ENCODE measurements around the gene MVP.
A peak's percentile ranks its signal among the peaks of the same experiment; 100 is the strongest.

Gene MVP

DNA sequence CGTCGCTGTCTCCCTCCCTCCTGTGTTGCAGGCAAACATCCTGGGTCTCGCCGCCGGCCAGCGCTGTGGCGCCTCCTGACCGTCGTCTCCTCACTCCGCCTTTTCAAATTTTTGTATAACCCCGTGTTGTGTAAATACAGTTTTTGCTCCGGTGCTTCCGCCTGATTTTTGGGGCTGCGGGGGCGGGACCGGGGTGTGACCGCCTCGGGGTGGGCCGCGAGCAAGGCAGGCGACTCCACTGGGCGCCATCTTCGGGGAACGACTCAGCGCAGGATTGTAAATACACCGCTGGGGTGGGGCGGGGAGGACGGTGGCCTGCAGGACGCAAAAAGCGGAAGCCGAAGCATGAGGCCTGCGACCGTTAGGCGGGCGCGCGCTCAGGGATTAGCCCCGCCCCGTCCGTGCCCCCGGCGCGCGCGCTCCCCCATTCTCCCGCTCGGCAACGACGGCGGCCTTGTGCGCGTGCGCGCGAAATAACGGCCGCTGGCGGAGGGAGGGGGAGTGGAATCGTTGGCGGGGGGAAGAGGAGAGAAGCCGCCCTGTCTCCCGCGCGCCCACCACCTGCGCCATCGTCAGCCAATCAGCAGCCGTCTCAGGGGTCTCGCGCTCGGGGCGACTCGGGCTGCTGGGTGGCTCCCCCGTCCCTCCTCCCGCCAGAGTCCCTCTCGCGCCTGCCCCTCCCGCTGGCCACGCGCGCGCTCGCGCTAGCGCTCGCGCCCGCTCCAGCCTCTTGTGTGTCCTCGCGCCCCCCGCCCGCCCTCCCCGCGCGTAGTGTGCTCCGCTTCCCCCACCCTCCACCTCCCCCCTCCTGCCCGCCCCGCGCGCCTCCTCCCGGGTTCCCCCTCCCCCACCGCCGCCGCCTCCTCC is 14.8 kb upstream of the MVP start:
- H3K4me3 ChIP-seq (ENCODE audit: low read depth, low read length): peak overlapping the region; percentile 78
- TF ChIP-seq, protein P1, sequence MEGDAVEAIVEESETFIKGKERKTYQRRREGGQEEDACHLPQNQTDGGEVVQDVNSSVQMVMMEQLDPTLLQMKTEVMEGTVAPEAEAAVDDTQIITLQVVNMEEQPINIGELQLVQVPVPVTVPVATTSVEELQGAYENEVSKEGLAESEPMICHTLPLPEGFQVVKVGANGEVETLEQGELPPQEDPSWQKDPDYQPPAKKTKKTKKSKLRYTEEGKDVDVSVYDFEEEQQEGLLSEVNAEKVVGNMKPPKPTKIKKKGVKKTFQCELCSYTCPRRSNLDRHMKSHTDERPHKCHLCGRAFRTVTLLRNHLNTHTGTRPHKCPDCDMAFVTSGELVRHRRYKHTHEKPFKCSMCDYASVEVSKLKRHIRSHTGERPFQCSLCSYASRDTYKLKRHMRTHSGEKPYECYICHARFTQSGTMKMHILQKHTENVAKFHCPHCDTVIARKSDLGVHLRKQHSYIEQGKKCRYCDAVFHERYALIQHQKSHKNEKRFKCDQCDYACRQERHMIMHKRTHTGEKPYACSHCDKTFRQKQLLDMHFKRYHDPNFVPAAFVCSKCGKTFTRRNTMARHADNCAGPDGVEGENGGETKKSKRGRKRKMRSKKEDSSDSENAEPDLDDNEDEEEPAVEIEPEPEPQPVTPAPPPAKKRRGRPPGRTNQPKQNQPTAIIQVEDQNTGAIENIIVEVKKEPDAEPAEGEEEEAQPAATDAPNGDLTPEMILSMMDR (IDR thresholded peaks at IDR 0.05; ENCODE audit: low read depth, low read length, missing control alignments): no peak
- DNase-seq (ENCODE audit: low read depth): peak; percentile 92

DNA sequence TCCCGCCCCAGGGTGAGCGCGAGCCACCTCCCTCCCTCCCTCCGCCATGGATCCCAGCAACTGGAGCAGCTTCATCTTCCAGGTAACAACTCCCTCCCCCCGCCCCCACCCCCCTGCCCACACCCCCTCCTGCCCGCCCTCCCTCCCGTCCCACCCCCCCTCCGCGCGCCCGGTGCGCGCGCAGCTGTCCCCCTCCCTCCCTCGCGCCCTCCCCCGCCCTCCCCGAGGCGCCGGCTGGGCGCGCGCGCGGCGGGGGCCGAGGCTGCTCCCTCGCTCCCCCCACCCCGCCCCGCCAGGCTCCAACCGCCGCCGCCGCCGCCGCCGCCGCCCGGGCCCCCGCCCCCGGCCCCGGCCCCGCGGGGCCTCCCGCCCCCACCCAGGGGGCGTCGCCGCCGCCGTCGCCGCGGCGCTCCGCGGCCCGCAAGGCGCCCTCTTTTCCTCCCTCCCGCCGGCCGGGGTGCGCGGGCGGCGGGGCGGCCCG is 14.1 kb upstream of the MVP start, which contains the start of gene MAZ:
Gene MAZ (plus strand): TSS at position 431 of the 481 bp plus-strand sequence. CDS start 173 bp downstream, outside the sequence.
- H3K4me3 ChIP-seq (ENCODE audit: low read depth, low read length): peak within 1 kb of the TSS; percentile 89
- TF ChIP-seq, protein P1 (IDR thresholded peaks at IDR 0.05; ENCODE audit: low read depth, low read length, missing control alignments): no peak
- DNase-seq (ENCODE audit: low read depth): no peak

DNA sequence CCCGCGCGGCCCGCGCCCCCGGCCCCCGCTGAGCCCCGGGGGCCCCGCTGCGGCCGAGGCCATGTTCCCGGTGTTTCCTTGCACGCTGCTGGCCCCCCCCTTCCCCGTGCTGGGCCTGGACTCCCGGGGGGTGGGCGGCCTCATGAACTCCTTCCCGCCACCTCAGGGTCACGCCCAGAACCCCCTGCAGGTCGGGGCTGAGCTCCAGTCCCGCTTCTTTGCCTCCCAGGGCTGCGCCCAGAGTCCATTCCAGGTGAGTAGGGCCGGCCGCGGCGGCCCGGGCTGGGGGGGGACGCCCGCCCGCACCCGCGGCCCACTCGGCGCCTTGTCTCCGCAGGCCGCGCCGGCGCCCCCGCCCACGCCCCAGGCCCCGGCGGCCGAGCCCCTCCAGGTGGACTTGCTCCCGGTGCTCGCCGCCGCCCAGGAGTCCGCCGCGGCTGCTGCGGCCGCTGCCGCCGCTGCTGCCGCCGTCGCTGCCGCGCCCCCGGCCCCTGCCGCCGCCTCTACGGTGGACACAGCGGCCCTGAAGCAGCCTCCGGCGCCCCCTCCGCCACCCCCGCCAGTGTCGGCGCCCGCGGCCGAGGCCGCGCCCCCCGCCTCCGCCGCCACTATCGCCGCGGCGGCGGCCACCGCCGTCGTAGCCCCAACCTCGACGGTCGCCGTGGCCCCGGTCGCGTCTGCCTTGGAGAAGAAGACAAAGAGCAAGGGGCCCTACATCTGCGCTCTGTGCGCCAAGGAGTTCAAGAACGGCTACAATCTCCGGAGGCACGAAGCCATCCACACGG is 13.4 kb upstream of the MVP start:
- TF ChIP-seq, protein P1 (IDR thresholded peaks at IDR 0.05; ENCODE audit: low read depth, low read length, missing control alignments): no peak
- DNase-seq (ENCODE audit: low read depth): no peak
- H3K4me3 ChIP-seq (ENCODE audit: low read depth, low read length): peak overlapping the region; percentile 89

DNA sequence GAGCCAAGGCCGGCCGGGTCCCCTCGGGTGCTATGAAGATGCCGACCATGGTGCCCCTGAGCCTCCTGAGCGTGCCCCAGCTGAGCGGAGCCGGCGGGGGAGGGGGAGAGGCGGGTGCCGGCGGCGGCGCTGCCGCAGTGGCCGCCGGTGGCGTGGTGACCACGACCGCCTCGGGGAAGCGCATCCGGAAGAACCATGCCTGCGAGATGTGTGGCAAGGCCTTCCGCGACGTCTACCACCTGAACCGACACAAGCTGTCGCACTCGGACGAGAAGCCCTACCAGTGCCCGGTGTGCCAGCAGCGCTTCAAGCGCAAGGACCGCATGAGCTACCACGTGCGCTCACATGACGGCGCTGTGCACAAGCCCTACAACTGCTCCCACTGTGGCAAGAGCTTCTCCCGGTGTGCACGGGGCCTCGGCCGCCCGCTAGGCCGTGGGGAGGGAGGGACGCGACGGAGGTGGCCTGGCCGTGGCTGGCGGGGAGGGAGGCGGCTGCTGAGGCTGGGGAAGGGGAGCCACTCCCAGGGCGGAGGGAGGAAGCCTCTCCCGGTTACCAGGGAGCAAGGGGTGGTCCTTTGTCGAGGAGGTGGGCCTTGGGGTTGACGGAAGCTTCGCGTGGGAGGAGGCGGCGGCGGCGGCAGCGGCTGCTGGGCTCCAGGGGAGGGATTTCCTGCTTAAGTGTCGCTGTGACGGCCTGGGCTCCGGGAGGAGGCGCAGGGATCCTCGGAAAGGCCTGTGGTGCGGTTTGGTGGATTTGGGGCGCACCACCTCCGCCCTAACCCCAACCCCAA is 12.6 kb upstream of the MVP start:
- H3K4me3 ChIP-seq (ENCODE audit: low read depth, low read length): peak overlapping the region; percentile 89
- TF ChIP-seq, protein P1 (IDR thresholded peaks at IDR 0.05; ENCODE audit: low read depth, low read length, missing control alignments): peak; percentile 83
- peak; percentile 74 for DNase-seq (ENCODE audit: low read depth)

DNA sequence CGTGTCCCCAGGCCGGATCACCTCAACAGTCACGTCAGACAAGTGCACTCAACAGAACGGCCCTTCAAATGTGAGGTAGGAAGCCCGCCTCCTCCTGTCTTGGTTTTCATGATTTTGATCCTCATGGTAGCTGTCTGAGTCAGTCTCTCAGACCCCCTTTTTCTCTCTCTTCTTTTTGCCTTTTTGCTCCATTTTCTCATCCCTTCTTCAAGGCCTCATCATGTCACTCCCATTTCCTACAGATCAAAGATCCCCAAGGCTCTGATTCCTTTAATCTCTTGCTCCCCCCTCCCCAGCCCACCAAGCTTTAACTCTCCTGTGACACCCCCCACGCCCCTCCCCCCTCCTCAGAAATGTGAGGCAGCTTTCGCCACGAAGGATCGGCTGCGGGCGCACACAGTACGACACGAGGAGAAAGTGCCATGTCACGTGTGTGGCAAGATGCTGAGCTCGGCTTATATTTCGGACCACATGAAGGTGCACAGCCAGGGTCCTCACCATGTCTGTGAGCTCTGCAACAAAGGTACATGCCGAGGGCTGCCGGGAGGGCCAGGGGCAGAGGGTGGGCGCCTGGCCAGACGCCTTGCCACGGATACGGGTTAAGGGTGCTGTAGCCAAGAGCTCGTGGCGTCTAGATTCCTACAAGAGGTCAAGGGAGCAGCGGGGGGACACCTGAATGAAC is 11.9 kb upstream of the MVP start:
- peak overlapping the region; percentile 89 for H3K4me3 ChIP-seq (ENCODE audit: low read depth, low read length)
- TF ChIP-seq, protein P1 (IDR thresholded peaks at IDR 0.05; ENCODE audit: low read depth, low read length, missing control alignments): no peak
- no peak for DNase-seq (ENCODE audit: low read depth)
